Measurements from ENCODE around the gene NMNAT3.

The NMNAT3 gene

GRCh38 chr3:139540651-139541531 lies 136.9 kb downstream of the NMNAT3 start:
- no peak for DNase-seq (ENCODE audit: low read depth)

GRCh38 chr3:139538733-139539132 lies 139.0 kb downstream of the NMNAT3 start:
- DNase-seq (ENCODE audit: low read depth), result no peak

GRCh38 chr3:139537795-139538621 lies 139.8 kb downstream of the NMNAT3 start:
- no peak for DNase-seq (ENCODE audit: low read depth)

GRCh38 chr3:139537361-139537760 lies 140.4 kb downstream of the NMNAT3 start:
- no peak for DNase-seq (ENCODE audit: low read depth)

GRCh38 chr3:139534992-139535879 lies 142.5 kb downstream of the NMNAT3 start:
- no peak for DNase-seq (ENCODE audit: low read depth)

GRCh38 chr3:139534455-139534812 lies 143.3 kb downstream of the NMNAT3 start:
- no peak for DNase-seq (ENCODE audit: low read depth)

GRCh38 chr3:139533781-139534454 lies 143.9 kb downstream of the NMNAT3 start:
- DNase-seq (ENCODE audit: low read depth), result no peak

GRCh38 chr3:139532976-139533375 lies 144.8 kb downstream of the NMNAT3 start:
- no peak for DNase-seq (ENCODE audit: low read depth)

GRCh38 chr3:139530717-139531116 lies 147.1 kb downstream of the NMNAT3 start:
- no peak for DNase-seq (ENCODE audit: low read depth)

GRCh38 chr3:139529662-139530061 lies 148.1 kb downstream of the NMNAT3 start:
- DNase-seq (ENCODE audit: low read depth), result no peak

GRCh38 chr3:139528924-139529323 lies 148.8 kb downstream of the NMNAT3 start:
- no peak for DNase-seq (ENCODE audit: low read depth)

- no peak for DNase-seq (ENCODE audit: low read depth)
Observed at GRCh38 chr3:139528281-139528680, 149.5 kb downstream of the NMNAT3 start.

GRCh38 chr3:139527265-139527664 lies 150.5 kb downstream of the NMNAT3 start:
- DNase-seq (ENCODE audit: low read depth), result no peak

GRCh38 chr3:139526146-139526545 lies 151.6 kb downstream of the NMNAT3 start:
- DNase-seq (ENCODE audit: low read depth), result no peak

- DNase-seq (ENCODE audit: low read depth), result no peak
Observed at GRCh38 chr3:139524841-139525636, 152.7 kb downstream of the NMNAT3 start.

GRCh38 chr3:139523718-139524117 lies 154.1 kb downstream of the NMNAT3 start:
- no peak for DNase-seq (ENCODE audit: low read depth)

GRCh38 chr3:139523166-139523565 lies 154.6 kb downstream of the NMNAT3 start:
- no peak for DNase-seq (ENCODE audit: low read depth)

- no peak for DNase-seq (ENCODE audit: low read depth)
Observed at GRCh38 chr3:139522421-139522820, 155.4 kb downstream of the NMNAT3 start.

- no peak for DNase-seq (ENCODE audit: low read depth)
Observed at GRCh38 chr3:139521816-139522215, 156.0 kb downstream of the NMNAT3 start.

- DNase-seq (ENCODE audit: low read depth), result no peak
Observed at GRCh38 chr3:139521144-139521543, 156.6 kb downstream of the NMNAT3 start.

All from GM04503 (cell line).